ENCODE results near the gene NEDD8.

GRCh38 chr14:24233538-24233866 lies 1.3 kb upstream of the NEDD8 start:
- TF ChIP-seq, protein P1, sequence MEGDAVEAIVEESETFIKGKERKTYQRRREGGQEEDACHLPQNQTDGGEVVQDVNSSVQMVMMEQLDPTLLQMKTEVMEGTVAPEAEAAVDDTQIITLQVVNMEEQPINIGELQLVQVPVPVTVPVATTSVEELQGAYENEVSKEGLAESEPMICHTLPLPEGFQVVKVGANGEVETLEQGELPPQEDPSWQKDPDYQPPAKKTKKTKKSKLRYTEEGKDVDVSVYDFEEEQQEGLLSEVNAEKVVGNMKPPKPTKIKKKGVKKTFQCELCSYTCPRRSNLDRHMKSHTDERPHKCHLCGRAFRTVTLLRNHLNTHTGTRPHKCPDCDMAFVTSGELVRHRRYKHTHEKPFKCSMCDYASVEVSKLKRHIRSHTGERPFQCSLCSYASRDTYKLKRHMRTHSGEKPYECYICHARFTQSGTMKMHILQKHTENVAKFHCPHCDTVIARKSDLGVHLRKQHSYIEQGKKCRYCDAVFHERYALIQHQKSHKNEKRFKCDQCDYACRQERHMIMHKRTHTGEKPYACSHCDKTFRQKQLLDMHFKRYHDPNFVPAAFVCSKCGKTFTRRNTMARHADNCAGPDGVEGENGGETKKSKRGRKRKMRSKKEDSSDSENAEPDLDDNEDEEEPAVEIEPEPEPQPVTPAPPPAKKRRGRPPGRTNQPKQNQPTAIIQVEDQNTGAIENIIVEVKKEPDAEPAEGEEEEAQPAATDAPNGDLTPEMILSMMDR (conservative IDR thresholded peaks at IDR 0.05; ENCODE audit: low read depth, low read length) = no peak
- TF ChIP-seq CEBPB (IDR thresholded peaks at IDR 0.05; ENCODE audit: low read depth, low read length) = no peak
- no peak for TF ChIP-seq POLR2A (IDR thresholded peaks at IDR 0.05; ENCODE audit: low read depth, low read length)
- no peak for TF ChIP-seq MXI1 (IDR thresholded peaks at IDR 0.05; ENCODE audit: borderline replicate concordance, low read depth, low read length)
- TF ChIP-seq RAD21 (IDR thresholded peaks at IDR 0.05; ENCODE audit: low read length) = no peak
- no peak for TF ChIP-seq BHLHE40 (IDR thresholded peaks at IDR 0.05; ENCODE audit: low read depth, low read length)
- TF ChIP-seq, protein P2, sequence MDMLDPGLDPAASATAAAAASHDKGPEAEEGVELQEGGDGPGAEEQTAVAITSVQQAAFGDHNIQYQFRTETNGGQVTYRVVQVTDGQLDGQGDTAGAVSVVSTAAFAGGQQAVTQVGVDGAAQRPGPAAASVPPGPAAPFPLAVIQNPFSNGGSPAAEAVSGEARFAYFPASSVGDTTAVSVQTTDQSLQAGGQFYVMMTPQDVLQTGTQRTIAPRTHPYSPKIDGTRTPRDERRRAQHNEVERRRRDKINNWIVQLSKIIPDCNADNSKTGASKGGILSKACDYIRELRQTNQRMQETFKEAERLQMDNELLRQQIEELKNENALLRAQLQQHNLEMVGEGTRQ (IDR thresholded peaks at IDR 0.05; ENCODE audit: low read depth, low read length) = no peak
- no peak for TF ChIP-seq RCOR1 (IDR thresholded peaks at IDR 0.05; ENCODE audit: insufficient replicate concordance, low read length)
- TF ChIP-seq SMC3 (IDR thresholded peaks at IDR 0.05; ENCODE audit: low read depth, low read length) = no peak
- TF ChIP-seq MAZ (IDR thresholded peaks at IDR 0.05; ENCODE audit: borderline replicate concordance, low read depth, low read length) = no peak
- TF ChIP-seq RFX5 (IDR thresholded peaks at IDR 0.05; ENCODE audit: low read depth, low read length) = no peak
- TF ChIP-seq ELK1 (IDR thresholded peaks at IDR 0.05; ENCODE audit: borderline replicate concordance, low read depth, low read length) = no peak

Measured in IMR-90 (cell line).